HG02885 (cell line): ENCODE measurements around the gene TRIP12.
"Not testable (repeated sequence)": the region's sequence is repeated elsewhere in the genome, so short reads cannot be mapped to it uniquely, and the experiment has no call there.

ENCODE experiments used
- ATAC-seq: cut with Tn5 transposase; IDR thresholded peaks from one replicate; pipeline ENCODE4 v1.9.1; 2021; ENCODE audit warnings: mild to moderate bottlenecking; ENCODE audit not compliant: unreplicated experiment, poor library complexity

The TRIP12 gene

DNA sequence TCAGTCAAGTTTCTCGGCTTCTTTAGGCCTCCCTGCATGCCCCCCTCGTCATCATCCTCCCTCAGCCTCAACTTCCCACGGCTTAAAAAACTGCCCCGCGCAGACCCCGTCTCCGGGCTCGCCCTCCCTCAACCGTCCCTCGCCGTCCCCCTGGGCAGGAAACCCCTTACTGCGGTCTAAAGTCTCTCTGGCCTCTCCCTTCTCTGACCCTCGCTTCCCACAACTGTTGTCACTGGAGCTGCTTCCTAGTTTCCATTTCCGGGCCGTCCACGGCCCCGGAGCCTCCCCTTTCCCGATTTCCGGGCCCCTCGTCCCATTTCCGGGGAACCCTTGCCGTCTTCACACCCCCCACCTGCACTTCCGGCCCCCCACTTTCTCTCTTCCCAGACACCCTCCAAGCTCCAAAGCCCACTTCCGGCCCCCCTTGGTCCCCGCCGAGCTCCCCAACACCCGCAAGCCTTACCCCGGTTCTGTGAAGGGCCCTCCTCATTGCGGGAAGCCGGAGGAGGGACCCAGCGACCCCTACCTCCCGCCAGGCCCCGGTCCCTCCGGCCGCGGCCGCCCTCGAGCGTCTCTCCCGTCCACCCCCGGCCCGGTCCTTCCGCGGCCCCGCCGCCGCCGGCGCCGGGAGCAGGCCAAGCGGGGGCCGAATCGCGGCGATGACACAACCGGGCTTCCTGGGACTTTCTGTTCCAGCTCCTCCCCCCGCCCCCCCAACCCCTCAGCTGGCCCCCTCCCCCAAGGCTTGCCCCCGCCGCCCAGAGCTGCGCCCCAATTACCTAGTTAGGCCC is 513 bp downstream of the TRIP12 start:
- peak; percentile 33 for ATAC-seq

DNA sequence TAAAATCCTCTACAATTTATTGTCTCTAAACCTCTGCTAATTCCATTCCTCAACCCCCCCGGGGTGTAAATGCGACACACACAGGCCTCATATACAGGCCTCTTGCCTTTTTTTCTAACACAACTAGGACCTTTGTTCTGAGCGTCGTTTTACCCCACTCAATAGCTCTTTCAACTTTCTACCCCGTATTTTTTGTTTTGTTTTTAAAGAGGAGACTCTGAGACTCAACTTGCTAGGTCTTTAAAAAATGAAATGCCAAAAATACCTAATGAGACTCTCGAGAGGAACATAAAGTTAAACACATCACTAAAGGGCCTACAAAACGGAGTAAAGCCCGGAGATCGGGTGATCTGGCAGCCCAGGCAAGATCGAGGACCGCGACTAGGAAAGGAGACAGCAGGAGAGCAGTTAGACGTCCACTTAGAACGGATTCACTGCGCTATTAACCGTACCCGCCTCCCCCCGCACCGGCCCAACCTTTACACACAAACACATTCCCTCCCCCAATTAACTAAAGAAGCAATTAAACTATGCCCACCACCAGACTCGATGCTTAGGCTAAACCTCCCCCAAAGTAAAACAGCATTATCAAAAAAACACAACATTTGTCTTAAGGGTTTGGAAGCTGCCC is 1.7 kb downstream of the TRIP12 start:
- no peak for ATAC-seq

GRCh38 chr2:229917793-229918192 is 4.0 kb downstream of the TRIP12 start:
- no peak for ATAC-seq

DNA sequence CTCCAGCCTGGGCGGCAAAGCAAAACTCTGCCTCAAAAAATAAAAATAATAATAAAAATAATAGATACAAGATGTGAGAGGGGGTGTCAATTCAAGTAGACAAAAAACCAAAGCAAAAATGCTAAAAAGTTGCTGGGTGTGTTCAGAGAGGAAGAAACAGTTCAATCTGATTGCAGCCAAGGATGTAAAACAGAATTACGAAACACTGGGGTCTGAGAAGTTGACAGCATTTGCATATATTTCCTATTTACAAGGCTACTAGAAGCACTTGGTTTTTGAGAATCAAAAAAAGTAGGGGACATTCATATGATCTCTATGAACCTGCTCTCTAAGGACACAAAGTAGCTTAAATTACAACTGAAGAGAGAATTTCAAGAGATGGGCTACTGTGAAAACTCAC is 7.6 kb downstream of the TRIP12 start:
- no peak for ATAC-seq

GRCh38 chr2:229910832-229911412 is 10.9 kb downstream of the TRIP12 start:
- ATAC-seq: peak; percentile 68

- peak; percentile 30 for ATAC-seq
These were observed 11.5 kb downstream of the TRIP12 start for GRCh38 chr2:229910147-229910831.

DNA sequence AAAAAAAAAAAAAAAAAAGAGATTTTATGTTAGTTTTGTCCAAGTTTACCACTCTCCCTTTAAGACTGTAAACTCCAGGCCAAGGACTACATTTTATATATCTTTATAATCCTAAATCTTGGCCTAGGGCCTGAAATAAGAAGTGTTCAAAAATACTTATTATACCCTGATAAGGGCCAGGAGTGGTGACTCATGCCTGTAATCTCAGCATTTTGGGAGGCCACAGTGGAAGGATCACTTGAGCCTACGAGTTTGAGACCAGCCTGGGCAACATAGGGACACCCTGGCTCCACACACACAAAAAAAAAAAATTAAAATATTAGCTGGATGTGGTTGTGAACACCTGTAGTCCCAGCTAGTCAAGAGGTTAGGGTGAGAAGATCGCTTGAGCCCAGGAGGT is 12.7 kb downstream of the TRIP12 start:
- ATAC-seq: no peak

GRCh38 chr2:229905601-229906000 is 16.2 kb downstream of the TRIP12 start:
- no peak for ATAC-seq

DNA sequence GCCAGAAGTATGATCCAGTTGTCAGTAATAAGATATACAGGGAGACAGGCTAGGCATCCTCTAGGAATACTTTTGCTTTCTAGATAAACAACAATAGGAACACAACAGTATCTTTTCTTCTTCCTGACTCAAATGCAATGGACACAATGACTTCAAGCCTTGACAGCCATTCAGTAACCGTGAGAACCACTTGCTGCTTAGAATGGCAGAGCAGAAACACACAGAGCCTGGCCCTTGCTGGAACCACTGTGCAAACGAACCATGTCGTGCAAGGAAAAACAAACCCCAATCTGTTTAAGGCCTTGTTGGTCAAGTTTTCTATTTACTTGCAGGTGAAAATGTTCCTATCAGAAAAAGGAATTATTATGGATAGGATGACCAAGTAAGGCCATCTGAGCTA is 18.8 kb downstream of the TRIP12 start:
- no peak for ATAC-seq

DNA sequence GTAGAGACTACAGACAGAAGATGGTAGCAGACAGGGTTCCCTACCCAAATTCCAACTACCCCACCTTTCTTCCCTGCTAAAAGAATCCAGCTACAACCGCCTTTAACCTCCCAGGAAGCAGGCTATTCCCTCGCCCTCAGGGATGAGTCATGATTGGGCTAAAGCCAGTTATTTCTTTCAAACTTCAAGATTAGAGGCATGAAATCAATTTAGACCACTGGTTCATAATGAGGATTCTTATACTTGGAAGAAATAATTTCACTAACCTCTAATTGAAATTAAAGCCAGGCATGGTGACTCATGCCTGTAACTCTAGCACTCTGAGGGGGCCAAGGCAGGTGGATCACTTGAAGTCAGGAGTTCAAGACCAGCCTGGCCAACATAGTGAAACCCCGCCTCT is 20.0 kb downstream of the TRIP12 start:
- ATAC-seq: no peak

DNA sequence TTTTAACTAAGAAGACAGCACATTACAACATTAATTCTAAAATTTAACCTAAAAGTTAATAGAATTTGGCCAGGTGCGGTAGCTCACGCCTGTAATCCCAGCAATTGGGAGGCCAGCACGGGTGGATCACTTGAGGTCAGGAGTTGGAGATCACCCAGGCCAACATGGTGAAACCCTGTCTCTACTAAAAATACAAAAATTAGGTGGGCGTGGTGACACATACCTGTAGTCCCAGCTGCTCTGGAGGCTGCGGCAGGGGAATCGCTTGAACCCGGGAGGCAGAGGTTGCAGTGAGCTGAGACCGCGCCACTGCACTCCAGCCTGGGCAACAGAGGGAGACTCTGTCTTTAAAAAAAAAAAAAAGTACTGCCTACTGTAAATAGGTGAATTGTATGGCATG is 21.3 kb downstream of the TRIP12 start:
- ATAC-seq: not testable (repeated sequence)

DNA sequence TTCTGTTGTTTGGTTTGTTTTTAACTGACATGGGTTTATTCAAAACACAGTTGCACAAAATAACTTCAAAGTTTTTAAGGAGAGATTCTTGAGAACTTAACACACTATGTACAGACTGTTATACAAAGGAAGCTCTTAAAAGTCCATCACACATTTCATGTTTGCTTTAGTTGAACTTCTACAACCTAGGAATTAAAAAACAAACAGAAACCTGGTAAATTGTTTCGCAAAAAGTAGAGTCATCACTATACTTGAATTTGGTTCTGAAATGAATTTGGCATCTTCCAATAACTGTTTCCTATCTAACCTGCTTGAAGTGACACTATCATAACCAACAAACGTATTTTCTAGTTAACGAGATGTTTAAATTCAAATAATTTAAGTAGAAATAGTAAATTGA is 21.8 kb downstream of the TRIP12 start:
- ATAC-seq: no peak

DNA sequence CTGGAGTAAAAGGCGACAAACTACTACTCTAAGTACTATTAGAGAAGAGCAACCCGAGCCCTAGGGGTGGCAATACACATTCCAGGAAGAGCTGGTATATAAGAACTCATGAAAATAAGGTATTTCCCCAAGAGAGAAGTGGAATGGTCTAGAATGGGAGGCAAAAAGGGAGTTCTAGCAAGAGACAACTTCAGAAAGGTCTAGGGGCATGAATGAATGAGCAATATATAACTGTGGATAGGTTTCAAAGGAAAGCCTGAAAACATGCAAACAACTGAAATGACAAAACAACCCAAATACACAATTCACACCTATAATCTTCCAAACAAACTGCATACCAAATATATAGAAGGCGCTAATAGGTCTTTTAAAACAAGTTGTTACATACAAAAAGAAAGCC is 22.2 kb downstream of the TRIP12 start:
- no peak for ATAC-seq

GRCh38 chr2:229896857-229897256 is 25.0 kb downstream of the TRIP12 start:
- no peak for ATAC-seq

- no peak for ATAC-seq
These were observed 32.8 kb downstream of the TRIP12 start for GRCh38 chr2:229889023-229889422.

GRCh38 chr2:229888031-229888430 is 33.8 kb downstream of the TRIP12 start:
- no peak for ATAC-seq

DNA sequence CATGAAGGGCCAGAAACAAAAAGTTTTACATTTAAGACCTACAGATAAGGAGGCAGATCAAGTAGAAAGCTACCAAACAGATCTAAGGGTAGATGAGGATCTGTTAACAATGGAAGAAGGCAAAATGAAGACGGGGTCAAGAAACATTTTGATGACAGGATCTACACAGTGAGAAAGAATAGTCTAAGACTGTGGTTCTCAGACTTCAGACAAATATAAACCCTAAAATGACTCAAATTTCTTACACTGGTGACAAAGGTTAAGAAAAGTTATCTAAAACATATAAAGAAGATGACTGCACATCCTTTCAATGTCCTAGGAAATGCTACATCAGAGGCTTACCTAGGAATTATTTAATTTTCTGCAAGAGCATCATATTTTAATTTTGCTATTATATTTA is 34.4 kb downstream of the TRIP12 start:
- ATAC-seq: no peak

- peak; percentile 85 for ATAC-seq
These were observed 36.8 kb downstream of the TRIP12 start for GRCh38 chr2:229884775-229885699.

- ATAC-seq: no peak
These were observed 39.2 kb downstream of the TRIP12 start for GRCh38 chr2:229882583-229882982.
